ENCODE results near the gene ABITRAM. TPM values are rescaled to one million over a fixed set of nuclear protein-coding genes. Genes with fewer than 3 reads are reported as not detected.
"Not testable (repeated sequence)": the region's sequence is repeated elsewhere in the genome, so short reads cannot be mapped to it uniquely, and the experiment has no call there.

The ABITRAM gene
- total and polyA plus RNA-seq, 2 donors from 2014 or later, result 11.7 to 13.6 TPM

DNA sequence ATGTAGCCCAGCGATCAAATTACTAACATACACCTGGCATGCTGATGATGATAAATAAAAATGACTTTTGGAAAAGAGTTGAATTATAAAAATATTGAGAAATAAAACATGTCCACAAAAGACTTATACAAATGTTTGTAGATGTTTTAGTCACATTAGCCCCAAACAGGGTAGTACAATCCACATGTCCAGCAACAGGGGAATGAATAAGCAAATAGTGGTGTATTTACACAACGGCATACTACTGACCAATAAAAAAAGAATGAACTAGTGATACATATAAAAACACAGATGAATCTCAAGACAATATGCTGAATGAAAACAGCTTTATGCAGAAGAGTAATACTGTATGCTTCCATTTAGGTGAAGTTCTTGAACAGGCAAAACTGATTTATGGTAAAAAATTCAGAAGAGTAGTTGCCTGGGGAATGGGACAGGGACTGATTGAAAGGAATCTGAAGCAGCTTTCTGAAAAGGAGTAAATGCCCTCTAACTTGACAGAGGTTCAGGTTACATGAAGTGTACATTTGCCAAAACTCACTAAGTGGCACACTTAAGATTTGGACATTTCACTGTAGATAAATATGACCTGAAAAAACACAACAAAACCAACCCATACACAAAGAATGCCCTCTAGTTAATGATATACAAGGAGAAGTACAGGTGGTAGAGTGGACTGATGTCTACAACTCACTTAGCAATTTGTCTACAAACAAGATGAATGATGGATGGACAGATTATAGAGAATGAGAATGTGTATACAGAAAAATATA, 36.7 kb upstream of the ABITRAM start:
- no peak overlapping the region for H3K27ac ChIP-seq (ENCODE audit: low read depth in 2 of 2, low read length in 2 of 2)
- intact Hi-C loops (cut with DNase I), result no loop called here
- H3K4me3 ChIP-seq (ENCODE audit: low read length in 3 of 3), result no peak overlapping the region
- no peak for FAIRE-seq
- TF ChIP-seq, protein P1, sequence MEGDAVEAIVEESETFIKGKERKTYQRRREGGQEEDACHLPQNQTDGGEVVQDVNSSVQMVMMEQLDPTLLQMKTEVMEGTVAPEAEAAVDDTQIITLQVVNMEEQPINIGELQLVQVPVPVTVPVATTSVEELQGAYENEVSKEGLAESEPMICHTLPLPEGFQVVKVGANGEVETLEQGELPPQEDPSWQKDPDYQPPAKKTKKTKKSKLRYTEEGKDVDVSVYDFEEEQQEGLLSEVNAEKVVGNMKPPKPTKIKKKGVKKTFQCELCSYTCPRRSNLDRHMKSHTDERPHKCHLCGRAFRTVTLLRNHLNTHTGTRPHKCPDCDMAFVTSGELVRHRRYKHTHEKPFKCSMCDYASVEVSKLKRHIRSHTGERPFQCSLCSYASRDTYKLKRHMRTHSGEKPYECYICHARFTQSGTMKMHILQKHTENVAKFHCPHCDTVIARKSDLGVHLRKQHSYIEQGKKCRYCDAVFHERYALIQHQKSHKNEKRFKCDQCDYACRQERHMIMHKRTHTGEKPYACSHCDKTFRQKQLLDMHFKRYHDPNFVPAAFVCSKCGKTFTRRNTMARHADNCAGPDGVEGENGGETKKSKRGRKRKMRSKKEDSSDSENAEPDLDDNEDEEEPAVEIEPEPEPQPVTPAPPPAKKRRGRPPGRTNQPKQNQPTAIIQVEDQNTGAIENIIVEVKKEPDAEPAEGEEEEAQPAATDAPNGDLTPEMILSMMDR (IDR thresholded peaks at IDR 0.05; ENCODE audit: borderline replicate concordance, extremely low read depth, insufficient read depth), result no peak
- H3K9ac ChIP-seq (ENCODE audit: low read length in 3 of 3), result no peak overlapping the region
- no peak for DNase-seq
- peaks cover 6 to 68% (median 30%) of the 10 kb centered on the region in 3 donors for H3K36me3 ChIP-seq (ENCODE audit: control insufficient read depth in 2 of 3, insufficient read depth in 3 of 3, low read length in 3 of 3)
- no peaks in the 10 kb centered on the region for H3K27me3 ChIP-seq (ENCODE audit: control insufficient read depth, insufficient read depth, low read length)
- H3K4me1 ChIP-seq (ENCODE audit: control insufficient read depth in 2 of 3, insufficient read depth in 2 of 3, low read depth in 1 of 3, low read length in 3 of 3), result no peaks in the 10 kb centered on the region
- H3K9me3 ChIP-seq (ENCODE audit: control insufficient read depth in 2 of 3, insufficient read depth in 1 of 3, low read length in 3 of 3), result no peaks in the 10 kb centered on the region

DNA sequence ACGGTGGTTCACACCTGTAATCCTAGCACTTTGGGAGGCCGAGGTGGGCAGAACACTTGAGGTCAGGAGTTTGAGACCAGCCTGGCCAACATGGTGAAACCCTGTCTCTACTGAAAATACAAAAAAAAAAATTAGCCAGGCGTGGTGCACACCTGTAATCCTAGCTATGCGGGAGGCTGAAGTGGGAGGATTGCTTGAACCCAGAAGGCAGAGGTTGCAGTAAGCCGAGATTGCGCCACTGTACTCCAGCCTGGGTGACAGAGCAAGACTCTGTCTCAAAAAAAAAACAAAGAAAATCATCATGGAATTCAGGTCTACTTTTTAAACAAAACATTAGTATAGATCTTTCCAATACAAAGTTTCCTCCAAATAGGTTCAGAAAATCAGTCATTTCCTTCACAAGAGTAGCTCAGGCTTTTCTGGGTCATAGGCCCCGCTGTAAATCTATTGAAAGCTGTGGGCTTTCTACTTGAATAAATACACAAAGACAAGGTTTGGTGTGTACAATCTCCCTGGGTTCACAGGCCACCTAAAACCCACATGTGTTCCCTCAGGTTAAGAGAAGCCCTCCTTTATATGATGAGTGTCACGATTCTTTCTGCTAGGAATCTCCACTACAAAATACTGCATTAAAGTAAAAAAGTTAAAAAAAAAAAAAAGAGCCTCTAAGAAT, 35.0 kb upstream of the ABITRAM start:
- H3K4me1 ChIP-seq (ENCODE audit: control insufficient read depth in 2 of 3, insufficient read depth in 2 of 3, low read depth in 1 of 3, low read length in 3 of 3); H3K9ac ChIP-seq (ENCODE audit: low read length in 3 of 3); H3K27ac ChIP-seq (ENCODE audit: low read depth in 2 of 2, low read length in 2 of 2); H3K27me3 ChIP-seq (ENCODE audit: control insufficient read depth, insufficient read depth, low read length); FAIRE-seq; H3K9me3 ChIP-seq (ENCODE audit: control insufficient read depth in 2 of 3, insufficient read depth in 1 of 3, low read length in 3 of 3); intact Hi-C loops (cut with DNase I); H3K4me3 ChIP-seq (ENCODE audit: low read length in 3 of 3); DNase-seq: not testable (repeated sequence)
- peaks cover 6 to 57% (median 36%) of the 10 kb centered on the region in 3 donors for H3K36me3 ChIP-seq (ENCODE audit: control insufficient read depth in 2 of 3, insufficient read depth in 3 of 3, low read length in 3 of 3)

DNA sequence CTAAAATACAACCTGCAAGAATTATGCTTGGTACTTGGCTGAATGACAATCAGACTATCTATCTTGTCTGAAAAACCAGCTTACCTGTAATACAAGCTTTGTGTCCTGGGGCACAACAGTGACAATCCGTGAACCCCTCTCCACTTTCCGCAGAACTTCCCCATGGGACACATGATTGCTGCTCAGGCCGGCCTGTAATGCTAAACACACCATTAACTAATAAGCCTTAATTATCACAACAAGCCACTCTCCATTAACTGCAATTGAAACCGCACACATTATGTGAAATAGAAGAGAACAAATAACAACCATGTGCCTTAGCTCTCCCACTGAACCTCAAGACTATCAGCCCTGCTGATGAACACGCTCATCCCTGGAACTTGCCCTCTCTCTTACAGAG, 34.0 kb upstream of the ABITRAM start:
- no peak overlapping the region for H3K9ac ChIP-seq (ENCODE audit: low read length in 3 of 3)
- H3K36me3 ChIP-seq (ENCODE audit: control insufficient read depth in 2 of 3, insufficient read depth in 3 of 3, low read length in 3 of 3), result peaks cover 6 to 50% (median 36%) of the 10 kb centered on the region in 3 donors
- FAIRE-seq, result no peak
- H3K4me3 ChIP-seq (ENCODE audit: low read length in 3 of 3), result no peak overlapping the region
- no peaks in the 10 kb centered on the region for H3K27me3 ChIP-seq (ENCODE audit: control insufficient read depth, insufficient read depth, low read length)
- intact Hi-C loops (cut with DNase I), result no loop called here
- no peaks in the 10 kb centered on the region for H3K9me3 ChIP-seq (ENCODE audit: control insufficient read depth in 2 of 3, insufficient read depth in 1 of 3, low read length in 3 of 3)
- H3K4me1 ChIP-seq (ENCODE audit: control insufficient read depth in 2 of 3, insufficient read depth in 2 of 3, low read depth in 1 of 3, low read length in 3 of 3), result no peaks in the 10 kb centered on the region
- no peak for DNase-seq
- no peak overlapping the region for H3K27ac ChIP-seq (ENCODE audit: low read depth in 2 of 2, low read length in 2 of 2)
- TF ChIP-seq, protein P1 (IDR thresholded peaks at IDR 0.05; ENCODE audit: borderline replicate concordance, extremely low read depth, insufficient read depth), result no peak

DNA sequence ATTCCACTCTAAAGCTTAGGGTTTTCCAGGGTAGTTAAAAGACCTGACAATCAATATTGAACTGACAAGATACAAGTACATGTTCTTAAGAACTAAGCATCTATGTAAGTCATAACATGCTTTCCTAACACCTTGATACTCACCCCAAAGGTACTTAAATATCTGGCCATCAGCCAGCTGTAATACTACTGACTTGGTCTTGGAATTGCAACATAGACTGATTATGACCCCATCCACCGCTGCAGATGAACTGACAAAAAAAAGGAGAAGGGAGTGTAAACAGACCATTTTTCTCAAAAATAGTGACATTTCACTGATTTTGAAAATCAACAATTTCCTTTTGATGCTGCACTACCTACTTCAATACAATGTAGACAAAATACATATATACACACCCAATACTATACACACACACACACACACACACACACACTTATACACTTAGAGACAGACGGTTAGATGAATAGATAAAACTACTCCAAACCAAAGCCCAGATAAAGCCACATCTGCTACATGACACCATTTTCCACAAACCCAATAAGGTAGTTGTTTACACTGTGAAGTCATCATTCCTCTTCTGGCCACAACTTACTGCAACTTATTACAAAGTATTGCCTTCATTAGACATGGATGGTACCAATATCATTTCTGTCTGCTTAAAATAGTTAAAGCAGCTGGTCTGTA, 30.6 kb upstream of the ABITRAM start:
- DNase-seq, result no peak
- no peak for FAIRE-seq
- Histone ChIP-seq H3K9me3 (ENCODE audit: control insufficient read depth in 2 of 3, insufficient read depth in 1 of 3, low read length in 3 of 3) (no peaks in the 10 kb centered on the region), H3K4me1 (ENCODE audit: control insufficient read depth in 2 of 3, insufficient read depth in 2 of 3, low read depth in 1 of 3, low read length in 3 of 3) (no peaks in the 10 kb centered on the region), H3K36me3 (ENCODE audit: control insufficient read depth in 2 of 3, insufficient read depth in 3 of 3, low read length in 3 of 3) (peaks cover 0 to 65% (median 39%) of the 10 kb centered on the region in 3 donors), H3K27ac (ENCODE audit: low read depth in 2 of 2, low read length in 2 of 2) (no peak overlapping the region), H3K9ac (ENCODE audit: low read length in 3 of 3) (no peak overlapping the region), H3K4me3 (ENCODE audit: low read length in 3 of 3) (no peak overlapping the region), H3K27me3 (ENCODE audit: control insufficient read depth, insufficient read depth, low read length) (no peaks in the 10 kb centered on the region)
- TF ChIP-seq, protein P1 (IDR thresholded peaks at IDR 0.05; ENCODE audit: borderline replicate concordance, extremely low read depth, insufficient read depth), result no peak
- intact Hi-C loops (cut with DNase I), result no loop called here
